SK-N-SH (cell line): Measurements from ENCODE around the gene SEC61A1. TPM values are rescaled to one million over a fixed set of nuclear protein-coding genes. Genes with fewer than 3 reads are reported as not detected.

ENCODE experiments used
- polyA plus RNA-seq, 3 experiments: library from polyadenylated mRNA; depleted of rRNA; stranded (reverse); fragments of >200 nt; gene quantifications; 2 replicates each; pipeline ENCODE4 v1.2.3, GENCODE V29; 2012
- small RNA-seq, 7 experiments: library from RNA; depleted of rRNA; stranded (forward); fragments of <200 nt; gene quantifications; one replicate each; pipeline ENCODE3, GENCODE V24; 2012

Gene SEC61A1
- polyA plus RNA-seq, 1 of the 3 experiments (the other 2 are of a cell fraction): 153 TPM

Small RNA genes within 50 kb of the gene (small RNA-seq; reads per million reads assigned to genes)
- 0 to 0.79 (median 0) reads per million in 7 experiments for gene RNU2-37P

Other genes starting within 250 kb of the SEC61A1 start
- gene MGLL, start 229.9 kb upstream of the SEC61A1 start, polyA plus RNA-seq (2012; rRNA removed): 2.0 and 2.2 TPM in 2 replicates
- not detected in 2 replicates for gene KBTBD12, start 137.2 kb upstream of the SEC61A1 start, polyA plus RNA-seq (2012; rRNA removed)
- gene RUVBL1, start 71.4 kb downstream of the SEC61A1 start, polyA plus RNA-seq (2012; rRNA removed): 140 and 145 TPM in 2 replicates
- 10.5 and 12.4 TPM in 2 replicates for gene EEFSEC, start 101.0 kb downstream of the SEC61A1 start, polyA plus RNA-seq (2012; rRNA removed)